OCI-LY3 (cell line): ENCODE data around the gene GUCA1C.

ENCODE experiments used
- CTCF ChIP-seq: fragments of 200-600, 300-600 bp; sonication (generic); IDR thresholded peaks from 2 replicates; pipeline ENCODE4 v1.5.1; 2014; ENCODE audit warnings: antibody characterized with exemption, low read length, low read depth
- EZH2phosphoT487 ChIP-seq: fragments of 200-600 bp; shearing (Covaris generic); IDR thresholded peaks from 2 replicates; pipeline ENCODE4 v1.6.1; 2018; ENCODE audit warnings: antibody characterized with exemption, mixed run types, low read depth

GRCh38 chr3:108897883-108898282, 55.8 kb downstream of the GUCA1C start:
- no peak for TF ChIP-seq CTCF
- no peak for TF ChIP-seq EZH2phosphoT487
